K562 (cell line): ENCODE data around the gene CEACAM5. TPM values are rescaled to one million over a fixed set of nuclear protein-coding genes. Genes with fewer than 3 reads are reported as not detected.

Experiments used
- ATAC-seq: fragments of 200-7000 bp; cut with Tn5 transposase; 3 replicates; pipeline ENCODE4 v1.9.1; 2020; ENCODE audit warnings: moderate library complexity
- BruUV-seq: library from RNA; stranded (reverse); fragments of 400-500 nt; replicated peaks from 2 replicates; lab custom pipeline; 2021; lab: Mats Ljungman, UMichigan
- CTCF ChIA-PET: fragments of 300-600 bp; formaldehyde crosslinking; extraction: SDS; loops from one replicate; lab custom pipeline; 2021; ENCODE audit warnings: low intra/inter-chr PET ratio; lab: Yijun Ruan, JAX
- POLR2A ChIA-PET: fragments of 300-600, 350-650 bp; sonication (Branson Sonifier 250); formaldehyde crosslinking; extraction: SDS; loops from one replicate; lab custom pipeline; 2021; ENCODE audit warnings: antibody characterized with exemption, inconsistent platforms; lab: Yijun Ruan, JAX
- DNase-seq, 4 experiments: peaks; one replicate each; pipeline versions ENCODE4 v3.0.0 to v3.0.0-alpha.2; 2011 to 2018; ENCODE audit warnings: low spot score in 3 of 4, mixed read lengths in 3 of 4; ENCODE audit errors: extremely low read depth in 1 of 4
- FAIRE-seq: peaks from 2 replicates; lab custom pipeline; 2011; peaks lifted over from hg19 to GRCh38; lab: Jason Lieb, UNC
- H2AFZ ChIP-seq: 2 replicates; pipeline ENCODE4 v1.6.0; 2011; ENCODE audit warnings: low read depth, low read length, control low read depth, inconsistent platforms
- H3K27ac ChIP-seq: fragments of 200-600 bp; 3 replicates; pipeline ENCODE4 v1.8.0; 2011; ENCODE audit warnings: low read depth, mild to moderate bottlenecking, control low read depth, inconsistent platforms, low read length, moderate library complexity, mixed read lengths; ENCODE audit errors: extremely low read depth
- H3K27me3 ChIP-seq, 2 experiments: fragments of 300-600 bp in 1 of 2; 2 replicates in 1 of 2; 3 replicates in 1 of 2; pipeline versions ENCODE4 v1.6.0 to v1.8.0; 2011; ENCODE audit warnings: inconsistent platforms in 2 of 2, low read length in 2 of 2, mild to moderate bottlenecking in 1 of 2, mixed read lengths in 1 of 2, moderate library complexity in 1 of 2; ENCODE audit not compliant: control insufficient read depth in 2 of 2, insufficient read depth in 2 of 2
- H3K36me3 ChIP-seq: fragments of 300-600 bp; 3 replicates; pipeline ENCODE4 v1.8.0; 2011; ENCODE audit warnings: mild to moderate bottlenecking, low read length, inconsistent platforms; ENCODE audit not compliant: control insufficient read depth, insufficient read depth
- H3K4me1 ChIP-seq, 2 experiments: fragments of 200-600 bp in 1 of 2; replicated peaks in 1 of 2; 2 replicates in 1 of 2; 3 replicates in 1 of 2; pipeline versions ENCODE4 v1.5.1 to v1.8.0; 2011; ENCODE audit warnings: inconsistent platforms in 2 of 2, low read length in 2 of 2, mild to moderate bottlenecking in 1 of 2, mixed read lengths in 1 of 2, moderate library complexity in 1 of 2; ENCODE audit not compliant: control insufficient read depth in 2 of 2, insufficient read depth in 2 of 2
- H3K4me2 ChIP-seq: 2 replicates; pipeline ENCODE4 v1.6.1; 2011; ENCODE audit warnings: low read length, control low read depth, inconsistent platforms, mixed read lengths; ENCODE audit not compliant: insufficient read depth
- H3K4me3 ChIP-seq: fragments of 200-600 bp; sonication (generic), shearing (Covaris generic); 2 replicates; pipeline ENCODE4 v1.5.1; 2016; ENCODE audit warnings: control low read depth, inconsistent platforms
- H3K79me2 ChIP-seq: fragments of 200-600 bp; 3 replicates; pipeline ENCODE4 v1.8.0; 2011; ENCODE audit warnings: low read length, inconsistent platforms; ENCODE audit not compliant: control insufficient read depth, insufficient read depth
- H3K9ac ChIP-seq, 2 experiments: 2 replicates each; pipeline versions ENCODE4 v1.6.0 to v1.6.1; 2011; ENCODE audit warnings: low read depth in 2 of 2, low read length in 2 of 2, control low read depth in 1 of 2, inconsistent platforms in 1 of 2, mild to moderate bottlenecking in 1 of 2, mixed read lengths in 1 of 2; ENCODE audit not compliant: insufficient read depth in 1 of 2
- H3K9me1 ChIP-seq: one replicate; pipeline ENCODE4 v1.6.0; 2011; ENCODE audit warnings: inconsistent platforms, mild to moderate bottlenecking, low read length, moderate library complexity; ENCODE audit not compliant: control insufficient read depth, insufficient read depth
- H3K9me3 ChIP-seq: replicated peaks from 2 replicates; pipeline ENCODE4 v1.5.1; 2011; ENCODE audit warnings: low read depth, low read length, inconsistent platforms; ENCODE audit not compliant: control insufficient read depth, insufficient read depth
- H4K20me1 ChIP-seq: replicated peaks from 2 replicates; pipeline ENCODE4 v1.6.1; 2011; ENCODE audit warnings: low read length, inconsistent platforms, mixed read lengths; ENCODE audit not compliant: control insufficient read depth, insufficient read depth
- FOXK1 ChIP-seq: sonication (generic); formaldehyde crosslinking; IDR thresholded peaks from 2 replicates; pipeline ENCODE4 v1.8.0; 2022; ENCODE audit warnings: missing genetic modification reagents, mild to moderate bottlenecking, borderline replicate concordance
- GTF2A2 ChIP-seq: IDR thresholded peaks from 2 replicates; pipeline ENCODE4 v1.6.1; 2016; ENCODE audit warnings: mild to moderate bottlenecking, missing genetic modification characterization, missing compliant biosample characterization
- HMG20A ChIP-seq: fragments of 450-650 bp; formaldehyde crosslinking; conservative IDR thresholded peaks from 2 replicates; pipeline ENCODE4 v1.4.0; 2020; ENCODE audit warnings: mild to moderate bottlenecking, mixed read lengths
- LCOR ChIP-seq: sonication (generic); formaldehyde crosslinking; IDR thresholded peaks from 2 replicates; pipeline ENCODE4 v1.8.0; 2022; ENCODE audit warnings: mild to moderate bottlenecking, missing genetic modification reagents
- NR2C2 ChIP-seq, 2 experiments: fragments of 200-800 bp in 1 of 2; sonication (Bioruptor generic) in 1 of 2; sonication (generic) in 1 of 2; formaldehyde crosslinking in 1 of 2; IDR thresholded peaks; 2 replicates each; pipeline versions ENCODE4 v1.6.1 to v1.8.0; 2016 to 2022; ENCODE audit warnings: mild to moderate bottlenecking in 1 of 2, missing compliant biosample characterization in 1 of 2, missing genetic modification characterization in 1 of 2, missing genetic modification reagents in 1 of 2
- NRF1 ChIP-seq, 2 experiments: fragments of 450-650 bp; IDR thresholded peaks in 1 of 2; conservative IDR thresholded peaks in 1 of 2; 2 replicates each; pipeline ENCODE4 v1.6.1; 2014; ENCODE audit warnings: mild to moderate bottlenecking in 2 of 2
- PCBP2 ChIP-seq: fragments of 200-400 bp; formaldehyde crosslinking; IDR thresholded peaks from 2 replicates; pipeline ENCODE4 v1.6.1; 2018; ENCODE audit warnings: low read length, low read depth, mild to moderate bottlenecking, moderate library complexity; ENCODE audit not compliant: poor library complexity, severe bottlenecking
- PHF20 ChIP-seq: fragments of 450-650 bp; IDR thresholded peaks from 2 replicates; pipeline ENCODE4 v1.6.1; 2018; ENCODE audit not compliant: partially characterized antibody
- SP2 ChIP-seq: IDR thresholded peaks from 2 replicates; pipeline ENCODE4 v1.6.1; 2011; ENCODE audit warnings: mild to moderate bottlenecking, low read depth, low read length, moderate library complexity; ENCODE audit not compliant: poor library complexity, severe bottlenecking; ENCODE audit errors: extremely low read depth
- TFE3 ChIP-seq: fragments of 450-650 bp; formaldehyde crosslinking; IDR thresholded peaks from 2 replicates; pipeline ENCODE4 v1.4.0; 2020; ENCODE audit warnings: mild to moderate bottlenecking, mixed read lengths
- TRIM24 ChIP-seq, 2 experiments: fragments of 450-650 bp; IDR thresholded peaks; 2 replicates each; pipeline ENCODE4 v1.6.1; 2016
- ZFP1 ChIP-seq: fragments of 450-650 bp; formaldehyde crosslinking; IDR thresholded peaks from 2 replicates; pipeline ENCODE4 v1.4.0; 2020; ENCODE audit warnings: mild to moderate bottlenecking, mixed read lengths
- WGBS: fragments of 100-300 bp; shearing (Covaris generic); methylation state at CpG from one replicate; pipeline ENCODE4 v1.1.6; 2016; ENCODE audit warnings: low coverage, mixed read lengths; ENCODE audit not compliant: insufficient coverage; ENCODE audit errors: missing lambda C conversion rate; 5-methylcytosine and 5-hydroxymethylcytosine counted together
- in situ Hi-C: fragments of 300-500 bp; cut with MboI; formaldehyde crosslinking; loops from 4 replicates; pipeline ENCODE4 v1.15.0; 2018; ENCODE audit warnings: inconsistent platforms, mixed read lengths
- intact Hi-C: fragments of 100-400 bp; cut with micrococcal nuclease; formaldehyde crosslinking; loops from 2 replicates; pipeline ENCODE4 v1.14.2; 2022
- polyA plus RNA-seq, 8 experiments: library from polyadenylated mRNA; depleted of rRNA in 4 of 8; stranded (reverse) in 5 of 8; unstranded in 3 of 8; fragments of >200 nt; fragmentation: Nextera tagmentation in 2 of 8; fragmentation: Illumina TruSeq in 1 of 8; extraction: Ambion mirVana in 2 of 8; extraction: Trizol in 1 of 8; gene quantifications; 2 replicates each; pipeline versions ENCODE4 v1.2.1 to v1.2.3, GENCODE V29; 2011 to 2014; ENCODE audit warnings: inconsistent platforms in 1 of 8, missing spikeins in 1 of 8
- total RNA-seq, 7 experiments: library from RNA; depleted of rRNA in 6 of 7; stranded (reverse); fragments of >200 nt in 6 of 7; fragmentation: Illumina TruSeq in 2 of 7; extraction: Trizol in 2 of 7; gene quantifications; 2 replicates each; pipeline versions ENCODE4 v1.2.1 to v1.2.3, GENCODE V29; 2011 to 2021; ENCODE audit warnings: low replicate concordance in 1 of 7

CEACAM5 gene
- total and polyA plus RNA-seq, 9 of the 15 experiments (the other 6 are each of a cell fraction or from before 2014, with no cell fraction given): 0.33 TPM; not detected in 8

DNA sequence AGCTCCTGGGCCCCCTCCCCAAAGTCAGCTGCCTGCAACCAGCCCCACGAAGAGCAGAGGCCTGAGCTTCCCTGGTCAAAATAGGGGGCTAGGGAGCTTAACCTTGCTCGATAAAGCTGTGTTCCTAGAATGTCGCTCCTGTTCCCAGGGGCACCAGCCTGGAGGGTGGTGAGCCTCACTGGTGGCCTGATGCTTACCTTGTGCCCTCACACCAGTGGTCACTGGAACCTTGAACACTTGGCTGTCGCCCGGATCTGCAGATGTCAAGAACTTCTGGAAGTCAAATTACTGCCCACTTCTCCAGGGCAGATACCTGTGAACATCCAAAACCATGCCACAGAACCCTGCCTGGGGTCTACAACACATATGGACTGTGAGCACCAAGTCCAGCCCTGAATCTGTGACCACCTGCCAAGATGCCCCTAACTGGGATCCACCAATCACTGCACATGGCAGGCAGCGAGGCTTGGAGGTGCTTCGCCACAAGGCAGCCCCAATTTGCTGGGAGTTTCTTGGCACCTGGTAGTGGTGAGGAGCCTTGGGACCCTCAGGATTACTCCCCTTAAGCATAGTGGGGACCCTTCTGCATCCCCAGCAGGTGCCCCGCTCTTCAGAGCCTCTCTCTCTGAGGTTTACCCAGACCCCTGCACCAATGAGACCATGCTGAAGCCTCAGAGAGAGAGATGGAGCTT, 4.7 kb upstream of the CEACAM5 start:
- no peak overlapping the region for H3K27ac ChIP-seq
- no peaks in the 10 kb centered on the region; a peak in 2 of 5 replicates for H3K27me3 ChIP-seq

More for the DNA sequence above, 4.7 kb upstream of the CEACAM5 start:
- no TSS peak for BruUV-seq
- Histone ChIP-seq H3K36me3 (no peaks in the 10 kb centered on the region), H3K9me3 (no peaks in the 10 kb centered on the region), H3K4me3 (no peak overlapping the region), H3K9me1 (no peaks in the 10 kb centered on the region), H3K79me2 (no peaks in the 10 kb centered on the region), H4K20me1 (peaks cover 14% of the 10 kb centered on the region), H3K9ac (no peak overlapping the region), H3K4me2 (no peak overlapping the region), H3K4me1 (peaks cover 0 to 10% of the 10 kb centered on the region in 2 experiments; a peak in 2 of 5 replicates), H2AFZ (no peak overlapping the region)
- ChIA-PET POLR2A (no interaction called here), CTCF (no interaction called here)
- FAIRE-seq (no peak), DNase-seq (no peak), ATAC-seq (no peak)
- in situ Hi-C loops: no loop called here
- TF ChIP-seq TRIM24 (IDR thresholded peaks at IDR 0.05): no peak
- TF ChIP-seq GTF2A2: no peak
- TF ChIP-seq ZFP1 (CRISPR knock-in tag): no peak
- TF ChIP-seq HMG20A (CRISPR knock-in tag): no peak
- no peak for TF ChIP-seq LCOR
- no peak for TF ChIP-seq PHF20
- no peak for TF ChIP-seq TFE3 (CRISPR knock-in tag)
- TF ChIP-seq SP2: no peak
- no peak for TF ChIP-seq NRF1 (conservative IDR thresholded peaks at IDR 0.05 in 1 of 2, IDR thresholded peaks at IDR 0.05 in 1 of 2)
- no peak for TF ChIP-seq FOXK1 (CRISPR knock-in tag)
- TF ChIP-seq NR2C2 (CRISPR knock-in tag; IDR thresholded peaks at IDR 0.05): no peak
- TF ChIP-seq NR2C2 (tag; IDR thresholded peaks at IDR 0.05): no peak
- no peak for TF ChIP-seq PCBP2
- intact Hi-C loops: no loop called here
- WGBS: 3% methylated on average over 8 of the region's 8 CpGs
